ENCODE measurements around the gene ZBTB7C. TPM values are rescaled to one million over a fixed set of nuclear protein-coding genes. Genes with fewer than 3 reads are reported as not detected.

Gene ZBTB7C
- total RNA-seq, 2 experiments from 2014 or later, result 0.04 to 0.06 TPM

- CTCF ChIA-PET, result no interaction called here
Measured at GRCh38 chr18:48022531-48023329, 386.5 kb downstream of the ZBTB7C start.

DNA sequence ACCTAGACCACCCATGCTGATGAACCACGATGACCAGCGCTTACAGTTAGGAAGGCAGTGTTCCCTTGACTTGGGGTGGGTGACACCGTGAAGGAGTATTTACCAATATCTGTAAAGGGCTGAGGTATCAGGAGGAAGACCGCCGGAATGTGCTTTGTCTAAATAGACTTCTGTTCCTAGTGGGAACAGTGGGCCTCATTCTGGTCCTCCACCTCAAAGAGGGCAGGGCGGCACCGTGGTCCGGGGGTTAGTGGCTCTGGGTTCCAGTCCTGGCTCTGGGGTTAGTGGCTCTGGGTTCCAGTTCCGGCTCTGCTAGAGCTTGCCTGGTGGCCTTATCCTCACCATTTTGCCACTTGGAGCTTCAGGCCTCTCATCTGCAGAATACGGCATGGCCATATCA is 387.2 kb downstream of the ZBTB7C start:
- ChIA-PET POLR2A (no interaction called here), CTCF (interaction anchor here (1.3 kb wide), 1 partner anchor 10 kb away, joined by 4 read pairs; no protein-coding TSS in a partner anchor)

More at GRCh38 chr18:48022531-48023329, 386.5 kb downstream of the ZBTB7C start:
- POLR2A ChIA-PET, result no interaction called here

DNA sequence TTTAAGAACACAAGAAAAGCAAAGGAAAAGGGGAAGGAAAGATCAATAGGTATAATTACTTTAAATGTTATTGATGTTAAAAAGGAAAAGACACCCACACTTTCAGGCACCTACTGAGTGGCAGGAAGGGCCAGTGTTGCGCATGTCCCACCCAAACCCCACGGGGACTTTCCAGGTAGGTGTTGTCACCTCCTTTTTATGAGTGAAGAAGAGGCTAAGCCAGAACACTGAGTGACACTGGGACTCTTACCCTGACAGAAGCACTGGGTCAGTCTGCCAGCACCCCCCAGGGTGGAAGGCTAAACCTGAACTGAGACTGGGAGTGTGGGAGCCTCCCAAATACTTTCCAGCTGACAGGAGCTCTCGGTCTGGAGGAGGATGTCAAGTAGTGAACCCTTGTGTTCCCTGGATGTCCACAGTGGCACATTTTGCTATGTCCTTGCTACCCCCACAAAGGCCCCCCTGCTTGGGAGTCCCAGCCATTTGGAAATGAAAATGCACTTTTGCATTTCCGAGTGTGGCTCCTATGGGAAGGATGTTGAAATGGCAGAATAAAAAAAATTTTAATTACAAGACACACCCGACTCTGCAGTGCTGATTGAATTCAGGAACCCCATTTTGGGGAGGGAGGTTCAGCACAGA is 387.8 kb downstream of the ZBTB7C start:
- ChIA-PET POLR2A (no interaction called here), CTCF (interaction anchor here (1.3 kb wide), 1 partner anchor 10 kb away, joined by 4 read pairs; no protein-coding TSS in a partner anchor)

GRCh38 chr18:48020337-48021250 is 388.6 kb downstream of the ZBTB7C start:
- POLR2A ChIA-PET, result no interaction called here
- CTCF ChIA-PET, result interaction anchor here (1.3 kb wide), 1 partner anchor 9 kb away, joined by 4 read pairs; no protein-coding TSS in a partner anchor

GRCh38 chr18:48019557-48020325 is 389.4 kb downstream of the ZBTB7C start:
- POLR2A ChIA-PET, result no interaction called here

GRCh38 chr18:48018851-48019250 is 390.3 kb downstream of the ZBTB7C start:
- ChIA-PET POLR2A (no interaction called here), CTCF (interaction anchor here (0.8 kb wide), 1 partner anchor 246 kb away, joined by 3 read pairs; no protein-coding TSS in a partner anchor)

More at GRCh38 chr18:48019557-48020325, 389.4 kb downstream of the ZBTB7C start:
- CTCF ChIA-PET, result no interaction called here

DNA sequence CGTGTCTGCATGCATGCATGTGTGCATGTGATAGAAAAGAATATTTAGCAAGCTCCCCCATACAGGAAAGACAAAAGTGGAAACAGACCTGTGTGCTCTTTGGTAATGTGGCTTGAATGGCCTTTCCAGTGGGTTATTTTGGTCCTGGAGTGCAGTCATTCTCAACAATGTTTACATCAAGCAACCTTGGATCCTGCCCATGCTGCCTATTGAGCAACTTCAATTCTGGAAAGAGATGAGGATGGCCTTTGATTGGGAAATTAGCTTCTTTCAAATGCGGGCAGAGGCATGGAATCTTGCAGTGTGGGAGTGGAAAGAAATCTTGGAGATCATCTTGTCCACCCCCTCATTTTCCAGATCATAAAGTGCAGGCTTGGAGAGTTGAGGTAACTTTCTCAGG is 391.5 kb downstream of the ZBTB7C start:
- ChIA-PET CTCF (no interaction called here), POLR2A (interaction anchor here (0.5 kb wide), 1 partner anchor 19 kb away, joined by 4 read pairs; no protein-coding TSS in a partner anchor)

DNA sequence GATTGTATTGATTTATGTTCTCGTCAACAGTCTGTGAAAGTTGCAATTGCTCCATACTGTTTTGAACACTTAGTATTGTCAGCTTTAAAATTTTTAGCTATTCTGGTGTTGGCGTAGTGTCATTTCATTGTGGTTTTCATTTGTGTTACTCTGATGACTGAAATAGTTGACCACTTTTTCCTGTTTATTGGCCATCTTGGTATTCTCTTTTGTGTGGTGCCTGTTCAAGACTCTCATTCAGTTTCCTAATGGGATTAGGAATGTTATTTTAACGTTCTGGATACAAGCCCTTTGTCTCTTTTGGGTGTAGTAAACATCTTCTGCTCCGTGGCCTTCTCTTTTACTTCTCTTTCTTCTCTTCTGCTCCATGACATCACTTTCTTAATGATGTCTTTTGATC is 396.0 kb downstream of the ZBTB7C start:
- CTCF ChIA-PET, result interaction anchor here (1.6 kb wide), 1 partner anchor 241 kb away, joined by 3 read pairs; no protein-coding TSS in a partner anchor

DNA sequence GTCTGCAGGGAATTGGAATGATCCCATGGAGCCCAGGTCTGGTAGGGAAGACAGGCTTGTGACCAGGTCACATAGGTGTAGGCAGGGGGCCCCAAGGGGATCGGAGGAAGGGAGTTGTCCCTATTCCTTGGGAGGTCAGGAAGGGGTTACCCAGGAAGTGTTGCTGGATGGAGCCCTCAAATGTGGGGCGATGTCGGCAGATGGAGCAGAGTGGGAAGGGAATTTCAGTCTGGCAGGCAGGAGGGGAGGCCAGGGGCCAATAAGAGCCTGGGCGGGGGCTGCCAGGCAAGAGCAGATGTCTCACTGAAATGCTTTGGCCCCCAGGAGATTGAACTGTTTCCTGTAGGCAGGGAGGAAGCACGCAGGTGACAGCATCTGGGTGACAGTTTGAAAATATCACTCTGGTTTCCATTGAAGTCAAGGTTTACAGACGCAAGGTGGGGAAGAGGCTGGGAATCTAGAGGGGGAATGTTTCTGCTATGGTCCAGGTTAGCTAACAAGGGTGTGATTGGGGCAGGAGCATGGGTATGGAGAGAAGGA is 397.2 kb downstream of the ZBTB7C start:
- POLR2A ChIA-PET, result no interaction called here
- CTCF ChIA-PET, result interaction anchor here (1.4 to 1.6 kb wide), 2 partner anchors 10 to 240 kb away, joined by 3 to 4 read pairs; no protein-coding TSS in a partner anchor

More for the DNA sequence above, 396.0 kb downstream of the ZBTB7C start:
- POLR2A ChIA-PET, result no interaction called here

DNA sequence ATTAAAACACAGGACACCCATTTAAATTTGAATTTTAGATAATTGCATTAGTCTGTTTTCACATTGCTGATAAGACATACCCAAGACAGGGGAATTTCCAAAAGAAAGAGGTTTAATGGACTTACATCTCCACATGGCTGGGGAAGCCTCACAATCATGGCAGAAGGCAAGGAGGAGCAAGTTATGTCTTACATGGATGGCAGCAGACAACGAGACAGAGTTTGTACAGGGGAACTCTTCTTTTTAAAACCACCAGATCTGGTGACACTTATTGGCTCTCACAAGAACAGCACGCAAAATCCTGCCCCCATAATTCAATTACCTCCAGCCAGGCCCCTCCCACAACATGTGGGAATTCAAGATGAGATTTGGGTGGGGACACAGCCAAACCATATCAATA is 398.9 kb downstream of the ZBTB7C start:
- CTCF ChIA-PET, result interaction anchor here (1.3 kb wide), 1 partner anchor 13 kb away, joined by 3 read pairs; no protein-coding TSS in a partner anchor
- POLR2A ChIA-PET, result no interaction called here

- ChIA-PET POLR2A (no interaction called here), CTCF (interaction anchor here (1.3 kb wide), 1 partner anchor 12 kb away, joined by 3 read pairs; no protein-coding TSS in a partner anchor)
Measured at GRCh38 chr18:48009116-48009745, 400.0 kb downstream of the ZBTB7C start.

DNA sequence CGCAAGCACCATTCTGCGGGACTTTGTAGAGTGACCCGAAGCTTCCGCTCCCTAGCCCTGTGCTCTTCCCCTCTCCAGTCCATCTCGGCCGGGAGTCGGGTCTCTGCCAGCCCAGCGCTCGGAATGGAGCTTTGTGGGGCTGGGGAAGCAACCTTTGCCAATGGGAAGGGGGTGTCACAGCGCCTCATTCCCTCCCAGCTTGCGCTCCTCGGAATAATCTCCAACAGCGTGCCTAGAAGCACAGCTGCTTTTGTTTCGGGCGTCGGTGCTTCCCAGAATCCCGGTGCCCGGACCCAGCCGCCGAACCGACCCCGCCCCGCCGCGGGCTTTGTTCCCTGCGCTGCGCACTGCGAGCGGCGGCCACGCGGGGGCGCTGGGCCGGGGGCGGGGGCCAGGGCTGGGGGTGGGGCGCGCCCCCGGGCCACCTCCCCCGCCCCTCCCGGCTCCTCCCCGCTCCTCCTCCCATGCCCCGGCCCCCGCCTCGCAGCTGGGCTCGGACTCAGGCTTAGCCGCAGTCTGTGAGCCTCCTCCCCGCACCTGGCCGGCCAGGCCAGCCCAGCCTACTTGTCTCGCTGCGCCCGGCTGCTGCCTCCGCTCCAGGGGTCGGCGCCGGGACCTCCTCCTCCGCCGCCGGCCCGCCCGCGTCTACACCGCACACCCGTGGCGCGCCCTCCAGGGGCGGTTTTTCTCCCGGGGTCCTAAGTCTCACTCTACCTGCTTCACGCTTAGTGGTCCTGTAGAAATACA is 401.1 kb downstream of the ZBTB7C start:
- ChIA-PET CTCF (interaction anchor here (1.0 kb wide), 3 partner anchors 11 to 437 kb away, joined by 3 to 4 read pairs (median 3); no protein-coding TSS in a partner anchor), POLR2A (no interaction called here)

- ChIA-PET CTCF (interaction anchor here (1.0 kb wide), 3 partner anchors 10 to 438 kb away, joined by 3 to 4 read pairs (median 3); no protein-coding TSS in a partner anchor), POLR2A (no interaction called here)
Measured at GRCh38 chr18:48007381-48007780, 401.8 kb downstream of the ZBTB7C start.

GRCh38 chr18:48006415-48007175 is 402.6 kb downstream of the ZBTB7C start:
- CTCF ChIA-PET, result no interaction called here
- POLR2A ChIA-PET, result no interaction called here

DNA sequence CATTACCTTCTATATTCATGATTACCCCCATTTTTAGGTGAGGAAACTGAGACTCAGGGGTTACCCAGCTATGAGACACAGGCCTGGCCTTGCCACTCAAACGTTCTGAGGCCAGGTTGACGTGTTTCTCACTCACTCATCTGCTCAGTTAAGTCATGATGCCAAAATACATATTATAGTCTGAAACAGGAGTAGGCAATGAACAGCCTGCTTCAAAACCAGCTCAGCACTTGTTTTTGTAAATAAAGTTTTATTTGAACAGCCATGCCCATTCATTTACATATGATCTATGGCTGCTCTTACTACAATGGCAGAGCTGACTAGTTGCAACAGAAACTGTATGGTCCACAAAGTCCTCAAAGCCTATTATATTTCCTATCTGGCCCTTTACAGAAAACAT is 404.6 kb downstream of the ZBTB7C start:
- CTCF ChIA-PET, result no interaction called here
- POLR2A ChIA-PET, result no interaction called here
